Measurements from ENCODE around the gene DAB1.
A peak's percentile ranks its signal among the peaks of the same experiment; 100 is the strongest.

DAB1 gene

DNA sequence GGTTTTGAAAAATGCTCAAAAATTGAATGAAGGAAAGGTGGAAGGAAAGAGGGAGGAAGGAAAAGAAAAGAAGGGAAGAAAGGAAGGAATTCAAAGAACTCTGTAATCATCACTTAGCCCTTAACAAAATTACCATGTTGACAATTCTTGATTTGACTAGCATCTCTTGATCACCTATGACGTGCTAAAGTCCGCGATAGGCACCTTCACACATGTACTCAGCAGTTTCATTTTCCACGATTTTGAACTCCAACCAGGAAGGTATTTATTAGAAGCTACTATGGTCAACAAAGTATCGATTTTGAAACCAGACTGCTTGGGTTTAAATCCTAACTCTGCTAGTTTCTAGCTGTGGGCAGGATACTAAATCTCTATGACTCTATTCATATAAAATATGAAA lies 146.9 kb downstream of the DAB1 start:
- no peak for DNase-seq (ENCODE audit: low read depth, low spot score)

DNA sequence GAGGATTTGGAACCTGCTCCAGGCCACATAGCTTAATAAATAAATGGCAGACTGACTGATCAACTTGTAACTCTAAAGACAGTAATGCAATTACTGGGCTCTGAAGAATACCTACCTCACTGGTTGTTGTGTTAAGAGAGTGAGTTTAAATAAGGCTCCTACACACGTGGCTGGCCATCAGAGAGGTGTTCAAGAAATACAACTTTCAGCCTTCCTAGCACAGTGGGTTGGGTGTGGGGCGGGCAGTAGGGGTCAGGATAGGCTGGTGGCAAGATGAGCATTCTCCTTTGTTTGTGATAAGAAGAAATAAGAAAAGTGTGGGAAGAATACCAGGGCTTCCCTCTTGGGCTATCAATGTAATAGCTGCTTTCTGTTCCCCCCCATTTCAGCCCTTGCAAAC lies 151.3 kb downstream of the DAB1 start:
- no peak for DNase-seq (ENCODE audit: low read depth, low spot score)

DNA sequence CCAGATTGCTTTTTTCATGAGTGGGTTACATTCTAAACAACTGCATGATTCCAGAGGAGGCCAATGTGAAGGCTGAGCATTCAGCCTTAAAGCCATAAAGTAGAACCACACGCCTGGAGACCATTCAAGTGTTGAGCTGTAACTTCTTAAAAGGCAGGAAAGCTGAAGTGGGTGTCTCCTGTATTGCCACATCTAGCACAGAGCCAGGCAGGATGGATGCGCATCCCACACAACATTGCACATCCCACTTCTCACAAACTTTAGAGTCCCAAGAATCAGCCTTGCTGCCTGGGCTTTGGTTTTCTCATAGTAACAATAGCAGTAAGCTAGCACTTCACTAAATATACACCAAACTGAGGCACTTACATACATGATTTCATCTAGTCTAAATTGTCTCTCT lies 151.7 kb downstream of the DAB1 start:
- no peak for DNase-seq (ENCODE audit: low read depth, low spot score)

DNA sequence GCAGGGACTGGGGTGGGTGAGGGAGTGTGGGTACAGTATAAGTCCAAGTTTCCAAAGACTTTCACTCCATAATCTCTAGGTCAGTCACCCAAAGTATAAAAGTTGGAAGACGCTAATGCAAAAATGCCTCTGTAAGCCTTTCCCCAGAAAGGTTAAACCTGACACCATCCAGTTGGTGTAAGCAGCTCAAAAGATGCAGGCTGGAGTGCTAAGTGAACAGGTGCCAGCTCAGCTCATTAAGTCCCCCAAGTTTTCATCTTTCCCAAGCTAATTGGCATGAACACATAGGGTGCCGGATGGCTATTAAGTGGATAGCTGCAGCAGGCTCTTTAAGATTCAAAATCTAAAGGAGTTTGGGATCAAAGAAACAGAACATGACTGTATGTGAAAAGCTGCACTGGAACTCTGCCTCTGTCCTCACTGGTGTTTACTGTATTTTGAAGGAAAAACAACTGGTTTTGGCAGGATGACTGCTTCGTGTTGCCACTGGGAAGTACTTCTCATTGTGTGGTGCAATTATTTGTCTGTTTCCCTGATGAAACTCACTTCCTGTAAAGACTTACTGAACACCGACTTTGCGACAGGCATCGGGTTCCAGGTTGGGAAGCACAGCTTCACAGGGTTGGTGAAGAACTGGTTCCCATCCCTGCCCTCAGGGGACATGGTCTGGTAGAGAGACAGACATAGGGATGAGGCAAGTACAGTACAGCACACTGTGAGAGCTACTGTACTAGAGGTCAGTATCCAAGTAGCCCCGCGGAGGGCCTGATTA lies 152.7 kb downstream of the DAB1 start:
- DNase-seq (ENCODE audit: low read depth, low spot score), result peak; percentile 21

DNA sequence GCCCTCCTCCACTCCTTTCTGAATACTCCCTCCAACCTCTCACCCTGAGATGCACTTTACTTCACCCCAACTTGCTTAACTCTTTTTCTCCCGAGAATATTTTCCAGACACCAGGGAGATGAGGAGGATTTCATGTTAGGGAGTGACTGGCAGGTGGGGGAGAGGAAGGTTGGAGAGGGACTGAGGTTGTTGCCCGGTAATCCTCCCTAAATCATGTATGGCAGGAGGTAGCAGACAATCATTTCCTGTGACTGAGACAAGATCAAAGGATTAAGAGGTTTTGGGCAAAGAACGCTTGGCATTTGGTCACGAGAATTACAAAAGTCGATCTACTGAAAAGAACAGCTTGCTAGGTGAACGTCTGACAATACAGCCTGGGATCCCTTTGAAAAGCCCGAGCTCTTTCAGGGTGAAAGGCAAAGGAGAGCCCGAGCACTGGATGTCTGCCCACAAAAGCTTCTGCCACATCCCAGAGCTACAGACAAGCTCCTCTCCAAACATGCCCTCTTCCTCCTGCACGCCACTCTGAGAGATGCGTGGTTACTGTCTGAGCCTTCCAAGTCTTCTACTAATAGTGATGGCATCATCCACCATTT lies 154.1 kb downstream of the DAB1 start:
- DNase-seq (ENCODE audit: low read depth, low spot score), result no peak

DNA sequence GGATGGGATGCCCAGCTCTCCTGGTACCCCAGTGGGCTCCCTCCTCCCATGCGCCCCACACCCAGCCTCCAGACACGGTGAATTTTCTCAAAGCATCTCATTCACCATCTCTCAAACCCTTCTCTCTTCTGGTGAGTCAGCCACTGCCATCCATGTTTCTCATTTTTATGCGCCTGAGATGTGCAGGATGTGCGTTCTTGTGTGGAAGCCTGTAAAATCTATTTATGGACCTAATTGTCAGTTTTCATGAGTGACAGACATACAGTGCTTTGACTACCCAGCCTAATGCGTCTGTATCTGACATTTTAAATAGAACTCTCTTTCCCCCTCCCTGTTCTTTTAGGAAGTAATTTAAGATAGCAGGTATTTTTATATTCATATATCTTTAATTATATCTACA lies 158.8 kb downstream of the DAB1 start:
- DNase-seq (ENCODE audit: low read depth, low spot score), result no peak

DNA sequence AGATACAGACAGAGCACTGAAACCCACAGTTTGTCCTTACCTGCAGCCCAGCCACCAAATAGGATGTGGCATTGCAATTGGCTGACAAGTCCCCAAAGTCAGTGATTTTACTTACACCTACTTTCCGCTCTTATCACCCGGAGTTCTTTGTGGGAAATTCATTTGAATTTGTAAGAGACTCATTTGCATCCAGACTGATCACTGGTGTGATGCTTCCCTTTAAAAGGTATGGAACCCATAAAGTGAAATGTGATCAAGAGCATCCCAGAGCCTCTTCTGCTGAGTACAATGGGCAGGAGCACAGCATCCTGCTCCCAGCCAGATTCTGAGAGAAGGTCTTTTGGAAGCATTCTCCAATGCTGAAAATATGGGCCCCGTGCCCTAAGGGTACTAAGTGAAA lies 161.4 kb downstream of the DAB1 start:
- no peak for DNase-seq (ENCODE audit: low read depth, low spot score)

DNA sequence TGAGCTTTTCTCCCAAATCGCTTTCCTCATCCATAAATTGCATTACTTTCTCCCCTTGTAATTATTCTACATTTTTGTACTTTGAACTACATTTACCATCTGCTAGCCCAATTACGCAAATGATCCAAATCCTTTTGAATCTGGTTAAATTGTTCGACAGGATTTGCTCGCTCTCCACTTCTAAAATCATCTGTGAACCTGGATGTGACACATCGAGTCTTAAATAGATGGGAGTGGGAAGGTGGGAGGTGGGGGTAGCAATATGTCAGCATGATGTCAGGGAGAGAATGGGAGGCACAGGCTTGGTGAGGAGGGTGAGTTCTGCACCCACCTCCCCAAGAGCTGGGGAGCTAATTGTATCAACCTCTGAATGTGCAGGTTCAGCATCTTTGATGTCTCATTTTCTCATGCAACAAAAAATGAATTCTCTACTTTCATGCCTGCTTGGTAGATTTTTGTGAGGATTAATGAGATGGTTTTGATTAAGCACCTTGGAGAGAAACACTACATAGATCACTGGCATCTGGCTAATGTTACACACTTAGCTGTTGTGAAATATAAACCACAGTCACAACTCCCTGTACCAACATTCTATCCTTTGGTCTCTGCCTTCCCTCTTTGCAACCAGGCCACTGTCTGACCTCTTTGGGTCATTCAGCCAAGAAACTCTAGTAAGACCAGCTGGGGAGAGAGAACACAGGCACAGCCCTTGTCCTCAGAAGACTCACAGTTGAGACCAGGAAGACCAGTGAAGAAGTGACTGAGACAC lies 165.1 kb downstream of the DAB1 start:
- no peak for DNase-seq (ENCODE audit: low read depth, low spot score)

DNA sequence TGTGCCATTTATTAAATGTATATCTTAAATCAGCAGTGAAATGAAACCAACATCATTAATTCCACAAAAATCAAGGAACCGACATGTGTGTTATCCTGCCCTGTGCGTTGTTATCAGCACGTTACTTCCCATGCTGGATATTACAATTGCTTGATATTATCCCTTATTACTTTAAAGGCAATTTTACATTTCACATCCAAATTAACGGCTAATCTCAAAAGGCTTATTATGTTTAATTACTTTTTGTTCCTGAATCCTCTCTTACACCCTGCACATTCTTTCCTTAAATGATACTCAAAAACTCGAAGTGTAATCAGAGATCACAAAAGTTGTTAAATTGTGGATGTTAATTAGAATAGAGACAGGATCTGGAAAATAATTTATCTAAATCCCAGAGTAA lies 167.9 kb downstream of the DAB1 start:
- no peak for DNase-seq (ENCODE audit: low read depth, low spot score)

DNA sequence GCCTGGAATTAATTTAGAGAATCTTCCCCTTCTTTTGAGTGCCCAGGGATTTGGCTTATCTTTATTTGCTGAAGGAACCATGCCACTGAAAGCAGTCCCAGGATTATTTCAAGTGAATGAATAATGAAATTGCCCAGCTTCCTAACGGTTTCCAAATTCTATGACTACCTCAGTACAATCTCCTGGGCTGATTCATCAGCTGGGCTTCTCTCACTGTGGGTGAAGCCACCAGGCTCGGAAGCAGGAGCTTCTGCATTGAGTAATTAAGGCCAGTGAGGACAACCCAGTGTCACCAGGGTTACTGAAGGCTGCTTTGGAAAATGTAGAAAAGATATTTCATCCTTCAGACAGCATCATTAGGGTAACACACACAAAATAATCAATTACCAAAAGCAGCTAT lies 169.8 kb downstream of the DAB1 start:
- peak; percentile 68 for DNase-seq (ENCODE audit: low read depth, low spot score)

DNA sequence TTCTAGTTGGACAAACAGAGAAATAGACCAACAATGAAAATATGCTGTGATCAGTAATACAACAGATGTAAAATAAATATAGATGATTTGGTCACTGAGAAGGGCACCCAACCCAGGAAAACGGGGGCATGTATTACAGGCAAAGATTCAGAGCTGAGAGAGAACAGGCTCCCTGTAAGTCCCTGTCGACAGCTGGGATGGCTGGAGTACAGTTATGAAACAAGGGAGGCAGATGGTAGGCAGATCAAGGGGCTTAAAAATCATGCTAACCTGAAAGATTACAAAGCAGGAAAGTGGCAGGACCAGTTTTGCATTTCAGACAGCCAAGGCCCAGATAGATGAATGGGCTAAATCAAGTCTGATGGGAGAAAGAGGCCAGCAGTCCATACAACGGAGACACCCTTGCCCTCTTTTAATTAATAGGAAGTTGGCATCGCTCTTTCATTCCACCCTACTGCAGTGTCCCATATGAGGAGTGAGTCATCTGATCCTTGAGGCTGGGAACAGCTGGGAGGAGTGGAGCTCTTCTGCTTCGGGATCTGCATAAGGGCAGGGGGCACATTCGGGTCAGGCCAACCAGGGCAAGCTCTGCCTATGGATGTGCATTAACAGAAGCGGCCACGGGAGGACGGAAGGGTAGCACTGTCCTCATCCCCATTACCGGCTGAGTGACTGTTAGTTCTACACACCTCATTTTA lies 171.1 kb downstream of the DAB1 start:
- peak; percentile 12 for DNase-seq (ENCODE audit: low read depth, low spot score)

DNA sequence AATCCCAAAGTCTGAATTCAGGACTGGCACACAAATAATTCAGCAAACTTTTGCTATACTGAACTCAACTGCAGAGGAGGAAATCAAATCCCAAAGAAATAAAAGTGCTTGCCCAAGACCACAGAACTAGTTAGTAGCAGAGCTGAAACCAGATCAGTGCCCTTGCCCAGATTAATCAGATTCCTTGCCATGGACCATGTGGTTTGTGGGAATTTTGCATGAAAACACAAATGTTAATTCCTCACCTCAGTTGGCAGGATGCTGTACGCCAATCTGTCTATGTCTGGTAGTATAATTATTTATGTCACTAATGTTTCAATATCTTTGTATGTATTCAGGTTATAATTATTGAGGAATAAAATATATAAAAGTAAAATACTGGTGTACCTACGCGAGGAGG lies 173.8 kb downstream of the DAB1 start:
- DNase-seq (ENCODE audit: low read depth, low spot score), result peak; percentile 67

DNA sequence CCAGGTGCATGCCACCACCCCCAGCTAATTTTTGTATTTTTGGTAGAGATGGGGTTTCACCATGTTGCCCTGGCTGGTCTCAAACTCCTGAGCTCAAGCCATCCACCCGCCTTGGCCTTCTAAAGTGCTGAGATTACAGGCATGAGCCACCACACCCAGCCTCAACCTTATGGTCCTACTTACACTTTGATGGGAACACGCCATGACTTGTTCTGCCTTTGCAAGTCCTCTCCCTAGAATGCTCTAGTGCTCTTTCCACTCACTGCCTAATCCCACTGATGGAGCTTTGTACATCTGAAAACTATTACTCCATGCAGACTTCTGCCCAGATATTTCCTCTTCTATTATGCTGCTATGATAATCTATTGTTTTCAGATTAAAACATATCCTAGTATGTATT lies 174.3 kb downstream of the DAB1 start:
- no peak for DNase-seq (ENCODE audit: low read depth, low spot score)

DNA sequence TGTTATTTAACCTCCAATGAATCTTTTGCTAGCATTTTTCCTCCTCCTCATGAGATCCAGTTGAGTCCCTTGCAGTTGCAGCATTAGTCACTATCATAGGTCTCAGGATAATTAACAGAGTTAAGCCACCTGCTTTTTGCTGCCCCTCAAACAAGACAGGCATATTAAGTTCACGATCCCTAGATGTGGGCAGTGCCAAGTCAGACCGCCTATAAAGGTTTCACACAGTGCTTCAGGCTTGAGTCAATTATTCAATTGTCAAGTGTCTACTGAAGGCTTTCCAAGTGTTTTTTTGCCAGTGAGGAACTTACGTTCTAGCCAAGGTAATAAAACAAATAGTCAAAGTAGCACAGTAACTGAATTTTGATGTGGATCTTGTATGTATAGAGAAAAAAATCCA lies 175.0 kb downstream of the DAB1 start:
- DNase-seq (ENCODE audit: low read depth, low spot score), result peak; percentile 23

DNA sequence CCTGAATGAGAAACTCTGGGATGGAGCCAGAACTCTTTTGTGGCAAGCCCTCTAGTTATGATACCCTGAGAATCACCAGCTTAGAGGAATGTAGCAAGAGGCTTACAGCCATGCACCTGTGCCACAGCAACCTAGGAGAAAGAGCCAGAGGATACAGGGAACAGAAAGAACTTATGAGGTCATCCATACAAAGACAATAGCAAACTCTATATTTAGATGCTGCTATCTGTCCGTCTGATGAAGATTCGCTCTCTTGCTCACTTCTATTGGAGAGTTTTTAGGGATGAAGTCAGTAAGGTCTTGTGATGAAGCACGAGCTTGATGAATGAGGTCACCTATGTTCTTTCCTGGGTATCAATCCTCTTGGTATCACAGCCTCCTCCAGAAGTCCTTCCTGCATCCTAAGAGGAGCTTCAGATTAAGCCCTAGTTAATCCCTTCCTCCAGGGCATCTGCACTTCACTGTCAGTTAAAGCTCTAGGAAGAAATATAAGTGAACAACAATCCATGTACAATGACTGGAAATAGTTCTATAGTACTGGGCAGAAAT lies 185.6 kb downstream of the DAB1 start:
- DNase-seq (ENCODE audit: low read depth, low spot score), result no peak

DNA sequence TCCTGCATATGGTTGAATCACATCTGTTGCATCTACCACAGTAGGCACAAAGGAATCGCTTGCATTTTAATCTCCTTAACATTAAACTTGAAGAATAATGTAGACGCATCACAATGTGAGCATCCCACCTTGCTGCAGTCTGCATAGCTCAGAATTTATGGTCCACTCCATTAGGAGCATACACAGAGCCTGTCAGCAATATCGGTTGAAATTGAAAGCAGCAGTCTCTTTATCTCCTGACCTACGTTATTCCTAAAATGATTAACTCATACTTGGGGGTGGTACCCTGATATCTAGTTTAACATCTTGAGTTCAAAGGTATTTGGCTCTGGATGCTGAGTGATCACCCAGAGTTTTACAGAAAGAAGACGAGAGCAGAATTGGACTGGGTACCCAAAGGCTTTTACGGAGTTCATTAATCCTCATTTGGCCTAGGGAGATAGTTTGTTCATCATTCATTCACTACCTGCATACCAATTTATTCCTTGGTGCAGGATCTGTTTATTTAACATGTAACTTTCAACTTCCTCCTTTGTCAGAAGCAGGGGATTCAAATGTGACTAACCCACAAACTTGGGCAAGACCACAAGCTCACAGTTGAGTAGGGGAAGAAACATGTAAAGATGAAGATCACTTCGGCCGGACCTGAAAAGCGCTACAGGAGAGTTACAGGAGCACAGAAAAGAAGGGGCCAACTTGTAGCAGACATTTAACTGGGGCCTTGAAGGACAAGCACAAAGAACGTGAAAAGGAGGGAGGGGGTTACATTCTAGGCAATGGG lies 187.9 kb downstream of the DAB1 start:
- DNase-seq (ENCODE audit: low read depth, low spot score), result no peak

DNA sequence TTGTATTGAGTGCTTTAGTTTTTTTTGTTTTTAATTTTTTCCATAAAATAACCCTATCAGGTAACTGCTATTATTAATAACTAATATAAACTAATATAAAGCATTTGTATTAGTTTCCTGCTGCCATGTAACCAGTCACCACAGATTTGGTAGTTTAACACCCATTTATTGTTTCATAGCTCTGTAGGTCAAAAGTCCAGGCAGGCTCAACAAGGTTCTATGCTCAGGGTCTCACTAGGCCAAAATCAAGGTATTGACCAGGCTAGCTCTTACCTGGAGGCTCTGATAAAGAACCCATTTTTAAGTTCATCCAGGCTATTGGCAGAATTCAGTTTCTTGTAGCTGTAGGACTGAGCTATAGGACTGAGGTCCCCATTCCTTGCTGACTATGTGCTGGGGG lies 189.4 kb downstream of the DAB1 start:
- no peak for DNase-seq (ENCODE audit: low read depth, low spot score)

DNA sequence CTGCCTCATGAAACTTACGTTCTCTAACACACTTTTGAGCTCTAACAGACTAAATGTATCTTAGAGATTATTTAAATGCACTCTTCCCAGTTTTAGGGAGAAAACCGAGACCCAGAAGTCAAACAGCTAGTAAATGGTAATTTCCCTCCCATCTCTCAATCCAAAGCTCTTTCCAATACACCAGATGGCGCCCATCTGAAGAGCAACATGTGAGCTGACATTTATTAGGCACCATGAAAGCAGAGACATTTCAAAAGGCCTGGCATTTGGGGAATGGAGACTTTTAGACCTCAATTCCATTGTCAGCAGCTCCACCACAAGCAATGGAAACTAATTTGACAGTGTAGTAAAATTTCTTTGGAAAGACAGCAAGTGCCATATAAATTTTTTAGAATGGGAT lies 191.4 kb downstream of the DAB1 start:
- no peak for DNase-seq (ENCODE audit: low read depth, low spot score)

DNA sequence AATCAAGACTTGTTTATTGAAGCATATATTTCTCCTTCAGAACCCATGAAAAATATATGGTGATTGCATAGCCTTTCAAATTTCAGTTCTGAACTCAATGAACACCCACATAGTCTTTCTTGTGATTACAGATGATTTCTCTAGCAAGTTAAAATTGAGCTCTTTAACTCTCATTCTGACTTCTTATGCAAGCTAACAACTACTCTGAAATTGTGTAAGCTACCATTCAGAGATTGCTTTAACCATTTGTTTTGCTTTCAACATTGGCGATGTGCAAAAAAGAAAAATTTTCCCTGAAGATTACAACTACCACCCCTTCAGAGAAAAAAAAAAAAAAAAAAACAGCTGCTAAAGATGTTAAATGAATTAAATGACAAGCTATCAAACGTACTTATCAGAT lies 193.9 kb downstream of the DAB1 start:
- DNase-seq (ENCODE audit: low read depth, low spot score), result no peak

DNA sequence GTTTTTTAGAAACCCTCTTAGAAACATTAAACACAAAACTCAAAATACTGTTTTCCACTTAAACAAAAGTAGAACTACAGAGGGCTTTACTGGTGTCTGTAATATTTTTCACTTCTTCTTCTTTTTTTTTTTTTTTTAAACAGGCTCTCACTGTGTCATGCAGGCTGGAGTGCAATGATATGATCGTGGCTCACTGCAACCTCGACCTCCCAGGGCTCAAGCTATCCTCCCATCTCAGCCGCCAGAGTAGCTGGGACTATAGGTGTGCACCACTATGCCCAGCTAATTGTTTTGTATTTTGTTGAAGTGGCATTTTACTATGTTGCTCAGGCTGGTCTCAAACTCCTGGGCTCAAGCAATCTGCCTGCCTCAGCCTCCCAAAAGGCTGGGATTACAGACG lies 194.8 kb downstream of the DAB1 start:
- no peak for DNase-seq (ENCODE audit: low read depth, low spot score)

DNA sequence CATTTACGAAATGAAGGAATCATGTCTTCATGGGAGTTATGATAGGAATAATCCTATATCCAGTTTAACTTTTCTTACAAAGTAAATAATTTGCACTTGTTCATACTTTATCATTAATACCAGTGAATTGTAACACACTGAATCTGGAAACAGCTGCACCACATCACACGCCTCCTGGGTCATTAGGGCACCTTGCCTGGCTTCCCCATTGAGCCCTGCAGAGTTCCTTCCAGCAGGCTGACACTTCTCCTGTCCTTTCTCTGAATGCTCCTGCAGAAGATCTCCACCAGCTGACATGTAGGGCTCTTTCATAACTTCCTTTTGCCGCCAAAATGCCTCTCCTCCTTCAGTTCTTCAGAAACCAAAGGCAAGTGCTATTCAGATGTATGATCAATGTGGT lies 201.1 kb downstream of the DAB1 start:
- DNase-seq (ENCODE audit: low read depth, low spot score), result no peak

Measured in astrocyte of the hippocampus (primary cell).